ENCODE data around the gene PRPF40A. TPM values are rescaled to one million over a fixed set of nuclear protein-coding genes. Genes with fewer than 3 reads are reported as not detected.
A peak's percentile ranks its signal among the peaks of the same experiment; 100 is the strongest.
"Not testable (repeated sequence)": the region's sequence is repeated elsewhere in the genome, so short reads cannot be mapped to it uniquely, and the experiment has no call there.

Gene PRPF40A
- polyA plus RNA-seq, 4 donors = 26.4 to 88.1 (median 43.5) TPM

DNA sequence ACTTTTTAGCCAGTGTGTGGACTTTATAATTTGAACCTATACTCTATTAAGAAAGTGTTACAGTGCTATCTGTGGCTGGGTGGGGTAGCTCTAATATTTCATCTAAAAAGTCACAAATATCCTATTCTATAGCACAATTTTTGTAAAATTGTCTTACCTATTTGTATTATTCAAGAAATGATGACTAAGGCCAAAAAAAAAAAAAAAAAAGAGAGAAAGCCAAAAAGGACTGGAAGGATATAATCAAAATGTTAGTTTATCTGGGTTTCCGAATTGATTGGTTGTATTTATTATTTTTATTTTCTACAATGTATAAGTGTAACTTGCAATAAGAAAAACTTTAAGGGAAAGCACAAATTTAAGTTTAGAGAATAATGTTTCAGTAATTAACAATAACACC, 6.7 kb upstream of the PRPF40A start:
- FAIRE-seq (peak; percentile 75), DNase-seq (no peak)
- H3K36me3 ChIP-seq (ENCODE audit: control insufficient read depth in 3 of 3, insufficient read depth in 2 of 3, low read depth in 1 of 3, low read length in 3 of 3) = peaks cover 0 to 1% (median 0%) of the 10 kb centered on the region in 3 donors
- H3K4me3 ChIP-seq (ENCODE audit: low read depth in 1 of 3, low read length in 3 of 3) = no peak overlapping the region
- 91 to 99% (median 93%) methylated on average over 1 of the region's 1 CpG for WGBS, 3 donors
- no peaks in the 10 kb centered on the region for H3K9me3 ChIP-seq (ENCODE audit: control insufficient read depth in 2 of 2, insufficient read depth in 1 of 2, low read depth in 1 of 2, low read length in 1 of 2)
- H3K27me3 ChIP-seq (ENCODE audit: control insufficient read depth in 3 of 3, insufficient read depth in 3 of 3, low read length in 3 of 3) = no peaks in the 10 kb centered on the region
- H3K27ac ChIP-seq (ENCODE audit: low read depth in 1 of 3, low read length in 2 of 3) = no peak overlapping the region
- peaks cover 1 to 7% (median 3%) of the 10 kb centered on the region in 3 donors for H3K4me1 ChIP-seq (ENCODE audit: control insufficient read depth in 3 of 3, insufficient read depth in 2 of 3, low read depth in 1 of 3, low read length in 2 of 3)

DNA sequence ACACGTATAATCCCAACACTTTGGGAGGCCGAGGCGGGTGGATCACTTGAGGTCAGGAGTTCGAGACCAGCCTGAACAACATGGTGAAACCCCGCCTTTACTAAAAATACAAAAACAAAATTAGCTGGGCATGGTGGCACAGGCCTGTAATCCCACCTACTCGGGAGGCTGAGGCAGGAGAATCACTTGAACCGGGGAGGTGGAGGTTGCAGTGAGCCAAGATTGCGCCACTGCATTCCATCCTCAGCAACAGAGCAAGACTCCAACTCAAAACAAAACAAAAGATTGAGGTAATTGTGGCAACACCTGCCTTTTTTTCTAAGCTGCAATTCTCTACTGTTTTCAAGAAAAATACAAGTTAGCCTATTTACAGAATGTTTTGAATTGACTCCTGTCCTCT, 5.4 kb upstream of the PRPF40A start:
- not testable (repeated sequence) for H3K4me3 ChIP-seq (ENCODE audit: low read depth in 1 of 3, low read length in 3 of 3); FAIRE-seq; H3K36me3 ChIP-seq (ENCODE audit: control insufficient read depth in 3 of 3, insufficient read depth in 2 of 3, low read depth in 1 of 3, low read length in 3 of 3); H3K9me3 ChIP-seq (ENCODE audit: control insufficient read depth in 2 of 2, insufficient read depth in 1 of 2, low read depth in 1 of 2, low read length in 1 of 2); DNase-seq; H3K4me1 ChIP-seq (ENCODE audit: control insufficient read depth in 3 of 3, insufficient read depth in 2 of 3, low read depth in 1 of 3, low read length in 2 of 3); H3K27ac ChIP-seq (ENCODE audit: low read depth in 1 of 3, low read length in 2 of 3); H3K27me3 ChIP-seq (ENCODE audit: control insufficient read depth in 3 of 3, insufficient read depth in 3 of 3, low read length in 3 of 3)
- 93 to 97% (median 96%) methylated on average over 8 of the region's 8 CpGs for WGBS, 3 donors

DNA sequence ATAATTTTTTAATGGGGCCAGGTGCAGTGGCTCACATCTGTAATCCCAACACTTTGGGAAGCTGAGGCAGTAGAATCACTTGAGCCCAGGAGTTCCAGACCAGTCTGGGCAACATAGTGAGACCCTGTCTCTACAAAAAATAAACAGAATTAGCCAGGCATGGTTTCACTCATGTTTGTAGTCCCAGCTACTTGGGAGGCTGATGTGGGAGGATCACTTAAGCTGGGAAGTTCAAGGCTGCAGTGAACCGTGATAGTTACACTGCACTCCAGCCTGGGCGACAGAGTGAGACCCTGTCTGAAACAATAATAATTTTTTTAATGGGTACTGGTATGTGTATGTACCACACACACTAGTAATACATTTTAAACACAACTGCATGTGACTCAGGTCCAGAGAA, 3.5 kb upstream of the PRPF40A start:
- no peak for DNase-seq
- FAIRE-seq = no peak
- H3K9me3 ChIP-seq (ENCODE audit: control insufficient read depth in 2 of 2, insufficient read depth in 1 of 2, low read depth in 1 of 2, low read length in 1 of 2) = no peaks in the 10 kb centered on the region
- H3K27me3 ChIP-seq (ENCODE audit: control insufficient read depth in 3 of 3, insufficient read depth in 3 of 3, low read length in 3 of 3) = no peaks in the 10 kb centered on the region
- peaks cover 0 to 1% (median 0%) of the 10 kb centered on the region in 3 donors for H3K36me3 ChIP-seq (ENCODE audit: control insufficient read depth in 3 of 3, insufficient read depth in 2 of 3, low read depth in 1 of 3, low read length in 3 of 3)
- H3K4me1 ChIP-seq (ENCODE audit: control insufficient read depth in 3 of 3, insufficient read depth in 2 of 3, low read depth in 1 of 3, low read length in 2 of 3) = peaks cover 3 to 10% (median 3%) of the 10 kb centered on the region in 3 donors
- H3K27ac ChIP-seq (ENCODE audit: low read depth in 1 of 3, low read length in 2 of 3) = no peak overlapping the region
- WGBS, 3 donors = 79 to 82% (median 81%) methylated on average over 2 of the region's 2 CpGs
- H3K4me3 ChIP-seq (ENCODE audit: low read depth in 1 of 3, low read length in 3 of 3) = no peak overlapping the region

DNA sequence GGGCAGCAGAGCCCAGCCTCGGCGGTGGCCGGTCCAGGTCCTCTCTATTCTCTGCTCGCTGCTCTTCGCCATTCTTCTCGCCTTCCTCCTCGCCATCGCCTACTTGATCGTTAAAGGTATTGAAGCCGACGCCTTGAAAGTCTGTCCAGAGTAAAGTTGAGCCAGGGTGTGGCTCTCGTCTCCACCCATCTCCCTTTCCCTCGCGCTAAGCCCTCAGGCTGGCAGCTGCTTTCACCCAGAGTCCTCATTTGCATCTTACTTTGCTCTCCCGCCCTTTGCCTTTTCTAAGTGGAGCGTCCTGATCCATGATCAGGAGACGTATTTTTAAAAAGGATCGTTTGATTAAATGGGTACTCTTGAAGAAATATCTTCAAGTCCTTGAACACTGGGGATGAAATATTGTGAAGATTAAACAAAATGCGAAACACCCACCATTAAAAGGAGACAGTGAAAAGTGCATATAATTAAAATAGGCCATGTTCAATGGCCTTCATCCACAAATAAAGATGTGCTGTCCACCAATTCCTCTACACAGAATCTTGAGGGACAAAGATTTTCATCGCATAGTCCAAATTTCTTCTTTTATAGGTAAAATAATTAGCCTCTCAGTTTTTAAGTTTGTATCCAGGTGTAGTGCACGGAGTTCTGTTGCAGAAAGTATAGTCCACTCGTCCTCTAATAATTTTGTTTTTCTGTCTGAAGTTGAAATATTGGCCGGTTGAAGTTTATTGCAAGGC, 1.8 kb upstream of the PRPF40A start:
- peak; percentile 88 to 93 for DNase-seq

DNA sequence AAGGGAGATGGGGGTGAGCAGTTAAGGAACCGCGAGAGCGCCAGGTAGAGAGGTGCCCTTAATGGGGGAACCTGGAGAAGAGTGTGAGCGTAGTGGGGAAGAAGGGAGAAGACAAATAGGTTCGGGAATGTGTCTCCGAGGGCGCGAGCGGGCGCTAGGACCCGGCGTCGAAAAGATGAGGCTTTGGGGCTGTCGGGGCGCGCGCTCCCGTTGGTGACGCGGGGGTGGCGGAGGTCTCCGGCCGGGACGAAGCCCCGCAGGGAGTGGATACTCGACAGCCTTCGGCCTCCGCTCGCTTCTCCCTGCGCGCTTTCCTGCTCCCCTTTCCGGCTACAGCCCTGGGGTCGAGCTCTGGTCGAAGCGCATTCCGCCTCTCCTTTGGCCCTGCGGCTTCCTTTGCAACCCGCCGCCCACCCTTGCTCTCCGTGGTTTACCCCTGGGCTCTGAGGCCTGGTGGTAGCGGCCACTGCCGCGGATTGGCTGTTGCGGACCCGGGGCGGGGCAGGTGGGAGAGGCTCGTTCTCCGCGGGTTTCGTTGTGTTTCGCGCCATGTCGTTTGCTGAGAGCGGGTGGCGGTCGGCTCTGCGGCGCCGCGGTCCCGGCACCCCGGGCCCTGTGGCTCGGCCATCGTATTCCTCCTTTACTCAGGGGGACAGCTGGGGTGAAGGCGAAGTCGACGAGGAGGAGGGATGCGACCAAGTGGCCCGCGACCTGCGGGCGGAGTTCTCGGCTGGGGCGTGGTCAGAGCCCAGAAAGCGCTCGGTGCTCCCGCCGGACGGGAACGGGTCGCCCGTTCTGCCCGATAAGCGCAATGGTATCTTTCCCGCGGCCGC, 1.0 kb upstream of the PRPF40A start, which contains the start of gene ARL6IP6:
TSS of gene ARL6IP6 (plus strand) at position 545 of the 833 bp plus-strand sequence. CDS start at position 550, 5 bp downstream.
- FAIRE-seq (no peak), DNase-seq (peak; percentile 94 to 98)
- 0 to 1% (median 1%) methylated on average over 85 to 87 of the region's 87 CpGs for WGBS, 3 donors
- Histone ChIP-seq H3K9me3 (ENCODE audit: control insufficient read depth in 2 of 2, insufficient read depth in 1 of 2, low read depth in 1 of 2, low read length in 1 of 2) (no peaks in the 10 kb centered on the region), H3K27me3 (ENCODE audit: control insufficient read depth in 3 of 3, insufficient read depth in 3 of 3, low read length in 3 of 3) (no peaks in the 10 kb centered on the region), H3K36me3 (ENCODE audit: control insufficient read depth in 3 of 3, insufficient read depth in 2 of 3, low read depth in 1 of 3, low read length in 3 of 3) (peaks cover 0 to 1% (median 0%) of the 10 kb centered on the region in 3 donors), H3K4me3 (ENCODE audit: low read depth in 1 of 3, low read length in 3 of 3) (peak within 1 kb of the TSS; percentile 53 to 77 (median 66)), H3K27ac (ENCODE audit: low read depth in 1 of 3, low read length in 2 of 3) (peak within 1 kb of the TSS; percentile 98 to 100 (median 99)), H3K4me1 (ENCODE audit: control insufficient read depth in 3 of 3, insufficient read depth in 2 of 3, low read depth in 1 of 3, low read length in 2 of 3) (peaks cover 3 to 10% (median 3%) of the 10 kb centered on the region in 3 donors)

More for the DNA sequence above, 1.8 kb upstream of the PRPF40A start:
- no peaks in the 10 kb centered on the region for H3K27me3 ChIP-seq (ENCODE audit: control insufficient read depth in 3 of 3, insufficient read depth in 3 of 3, low read length in 3 of 3)
- peaks cover 0 to 1% (median 0%) of the 10 kb centered on the region in 3 donors for H3K36me3 ChIP-seq (ENCODE audit: control insufficient read depth in 3 of 3, insufficient read depth in 2 of 3, low read depth in 1 of 3, low read length in 3 of 3)
- peaks cover 3 to 10% (median 3%) of the 10 kb centered on the region in 3 donors for H3K4me1 ChIP-seq (ENCODE audit: control insufficient read depth in 3 of 3, insufficient read depth in 2 of 3, low read depth in 1 of 3, low read length in 2 of 3)
- peak overlapping the region; percentile 98 to 100 (median 99) for H3K27ac ChIP-seq (ENCODE audit: low read depth in 1 of 3, low read length in 2 of 3)
- no peaks in the 10 kb centered on the region for H3K9me3 ChIP-seq (ENCODE audit: control insufficient read depth in 2 of 2, insufficient read depth in 1 of 2, low read depth in 1 of 2, low read length in 1 of 2)
- H3K4me3 ChIP-seq (ENCODE audit: low read depth in 1 of 3, low read length in 3 of 3) = peak overlapping the region; percentile 53 to 77 (median 66)
- WGBS, 3 donors = 2 to 4% (median 3%) methylated on average over 23 of the region's 23 CpGs
- FAIRE-seq = no peak

DNA sequence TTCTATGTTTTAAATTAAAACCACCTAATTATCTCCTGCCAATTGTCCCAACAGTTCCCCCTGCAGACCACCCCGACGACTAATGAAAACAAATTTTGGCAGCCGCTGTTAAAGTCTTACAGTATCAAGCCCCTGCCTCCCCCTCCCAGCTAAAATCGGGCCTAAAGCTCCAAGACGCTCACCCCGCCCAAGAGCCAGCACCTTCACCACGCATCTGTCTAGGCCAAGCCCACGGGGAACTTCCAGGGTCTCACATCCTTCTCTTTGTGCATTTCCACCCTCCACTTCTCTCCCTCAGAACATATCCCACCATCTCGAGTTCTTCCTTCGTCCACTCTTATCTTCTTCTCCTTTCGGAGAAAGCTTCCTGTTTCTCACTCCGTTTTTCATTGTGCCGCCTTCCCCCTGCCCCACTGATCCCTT, 445 bp downstream of the PRPF40A start:
- peaks cover 0 to 4% (median 4%) of the 10 kb centered on the region in 3 donors for H3K36me3 ChIP-seq (ENCODE audit: control insufficient read depth in 3 of 3, insufficient read depth in 2 of 3, low read depth in 1 of 3, low read length in 3 of 3)
- WGBS, 3 donors = 0 to 1% (median 0%) methylated on average over 13 of the region's 13 CpGs
- H3K4me1 ChIP-seq (ENCODE audit: control insufficient read depth in 3 of 3, insufficient read depth in 2 of 3, low read depth in 1 of 3, low read length in 2 of 3) = peaks cover 3 to 10% (median 3%) of the 10 kb centered on the region in 3 donors
- H3K27ac ChIP-seq (ENCODE audit: low read depth in 1 of 3, low read length in 2 of 3) = peak overlapping the region; percentile 39 to 98 (median 92)
- FAIRE-seq (no peak), DNase-seq (no peak)
- H3K27me3 ChIP-seq (ENCODE audit: control insufficient read depth in 3 of 3, insufficient read depth in 3 of 3, low read length in 3 of 3) = no peaks in the 10 kb centered on the region
- H3K9me3 ChIP-seq (ENCODE audit: control insufficient read depth in 2 of 2, insufficient read depth in 1 of 2, low read depth in 1 of 2, low read length in 1 of 2) = no peaks in the 10 kb centered on the region
- peak overlapping the region; percentile 53 to 83 (median 77) for H3K4me3 ChIP-seq (ENCODE audit: low read depth in 1 of 3, low read length in 3 of 3)

DNA sequence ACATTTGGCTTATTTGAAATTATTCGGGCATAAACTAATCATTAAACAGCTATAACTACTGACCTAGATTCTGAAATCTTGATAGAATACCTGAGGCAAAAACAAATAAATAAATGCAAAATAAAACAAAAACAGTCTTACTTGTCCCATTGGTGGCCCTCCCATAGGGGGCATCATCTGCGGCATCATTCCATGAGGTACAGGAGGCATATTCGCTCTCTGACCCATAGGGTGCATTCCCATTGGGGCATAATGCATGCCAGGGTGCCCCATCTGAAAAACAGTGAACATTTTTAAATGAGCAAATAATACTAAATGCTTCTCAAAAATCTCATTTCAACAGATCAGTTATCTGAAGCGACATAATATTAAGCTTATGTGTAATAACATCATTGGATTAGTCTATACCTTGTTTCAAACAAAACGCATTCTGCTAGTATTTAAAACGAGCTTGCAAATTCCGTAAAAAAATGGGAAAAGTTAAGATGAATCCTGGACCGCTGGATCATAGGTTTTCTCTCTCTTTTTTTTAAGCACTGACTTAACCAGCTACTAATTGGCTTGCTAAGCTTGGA, 1.3 kb downstream of the PRPF40A start:
- no peaks in the 10 kb centered on the region for H3K9me3 ChIP-seq (ENCODE audit: control insufficient read depth in 2 of 2, insufficient read depth in 1 of 2, low read depth in 1 of 2, low read length in 1 of 2)
- H3K27me3 ChIP-seq (ENCODE audit: control insufficient read depth in 3 of 3, insufficient read depth in 3 of 3, low read length in 3 of 3) = no peaks in the 10 kb centered on the region
- H3K27ac ChIP-seq (ENCODE audit: low read depth in 1 of 3, low read length in 2 of 3) = no peak overlapping the region
- no peak for FAIRE-seq
- peak; percentile 18 to 35 for DNase-seq
- WGBS, 3 donors = 16 to 27% (median 24%) methylated on average over 8 of the region's 8 CpGs
- peak overlapping the region in 2 of 3 donors; percentile 11 to 77 for H3K4me3 ChIP-seq (ENCODE audit: low read depth in 1 of 3, low read length in 3 of 3)
- peaks cover 0 to 4% (median 4%) of the 10 kb centered on the region in 3 donors for H3K36me3 ChIP-seq (ENCODE audit: control insufficient read depth in 3 of 3, insufficient read depth in 2 of 3, low read depth in 1 of 3, low read length in 3 of 3)
- H3K4me1 ChIP-seq (ENCODE audit: control insufficient read depth in 3 of 3, insufficient read depth in 2 of 3, low read depth in 1 of 3, low read length in 2 of 3) = peaks cover 3 to 10% (median 3%) of the 10 kb centered on the region in 3 donors

DNA sequence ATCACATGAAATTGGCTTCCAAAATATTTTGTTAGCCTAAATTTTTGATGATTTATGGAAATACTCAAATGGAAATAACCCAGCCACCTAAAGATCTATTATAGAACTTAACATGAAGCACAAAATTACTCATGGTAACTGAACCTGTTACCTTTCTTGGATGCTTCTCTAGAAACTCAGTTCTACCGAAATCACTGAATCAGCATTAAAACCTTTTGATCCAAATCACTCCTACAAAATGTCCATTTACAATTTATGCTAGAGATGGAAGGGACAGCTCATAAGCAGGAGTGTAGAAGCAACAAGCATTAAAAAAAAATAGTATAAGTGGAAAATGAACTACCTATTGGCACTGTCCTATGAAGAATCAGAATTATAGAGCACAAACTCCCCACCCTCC, 2.1 kb downstream of the PRPF40A start:
- FAIRE-seq = no peak
- Histone ChIP-seq H3K4me3 (ENCODE audit: low read depth in 1 of 3, low read length in 3 of 3) (no peak overlapping the region), H3K27ac (ENCODE audit: low read depth in 1 of 3, low read length in 2 of 3) (no peak overlapping the region), H3K9me3 (ENCODE audit: control insufficient read depth in 2 of 2, insufficient read depth in 1 of 2, low read depth in 1 of 2, low read length in 1 of 2) (no peaks in the 10 kb centered on the region), H3K27me3 (ENCODE audit: control insufficient read depth in 3 of 3, insufficient read depth in 3 of 3, low read length in 3 of 3) (no peaks in the 10 kb centered on the region), H3K36me3 (ENCODE audit: control insufficient read depth in 3 of 3, insufficient read depth in 2 of 3, low read depth in 1 of 3, low read length in 3 of 3) (peaks cover 0 to 4% (median 4%) of the 10 kb centered on the region in 3 donors), H3K4me1 (ENCODE audit: control insufficient read depth in 3 of 3, insufficient read depth in 2 of 3, low read depth in 1 of 3, low read length in 2 of 3) (peaks cover 2 to 10% (median 3%) of the 10 kb centered on the region in 3 donors)
- no peak for DNase-seq
- WGBS, 3 donors = 56 to 73% (median 72%) methylated on average over 1 of the region's 1 CpG

Measured in small intestine (tissue), 7 donors.